ENCODE results near the gene NAE1. TPM values are rescaled to one million over a fixed set of nuclear protein-coding genes. Genes with fewer than 3 reads are reported as not detected.

The NAE1 gene
- total RNA-seq, 1 experiment from 2014 or later = 123 TPM

DNA sequence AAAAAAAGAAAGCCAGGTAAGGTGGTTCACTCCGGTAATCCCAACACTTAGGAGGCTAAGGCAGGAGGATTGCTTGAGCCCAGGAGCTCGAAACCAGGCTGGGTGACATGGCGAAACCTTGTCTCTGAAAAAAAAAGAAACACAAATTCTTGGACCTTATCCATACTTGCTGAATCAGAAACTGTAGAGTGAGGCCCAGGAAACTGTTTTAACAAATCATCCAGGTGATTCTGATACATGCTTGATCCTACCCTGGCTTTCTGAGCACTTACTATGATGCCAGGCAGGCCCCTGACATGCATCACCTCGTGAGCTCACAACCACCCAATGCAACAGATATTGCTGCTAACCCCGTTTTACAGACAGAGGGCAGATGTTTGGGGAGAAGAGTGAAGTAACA lies 4.0 kb upstream of the NAE1 start:
- BruUV-seq (replicated peaks) = no TSS peak
- H3K4me3 ChIP-seq (replicated peaks in 1 of 2; ENCODE audit: low read depth in 1 of 2, low read length in 2 of 2) = no peak overlapping the region
- POLR2A ChIA-PET = no interaction called here
- H3K4me1 ChIP-seq (ENCODE audit: control insufficient read depth in 1 of 2, insufficient read depth in 2 of 2, low read length in 2 of 2) = peaks cover under 1 to 6% of the 10 kb centered on the region in 2 experiments; a peak in 3 of 4 replicates
- peaks cover 10% of the 10 kb centered on the region for H3K79me2 ChIP-seq (ENCODE audit: insufficient read depth, low read length)
- H3K27me3 ChIP-seq (ENCODE audit: insufficient read depth, low read length) = no peaks in the 10 kb centered on the region
- H3K9me2 ChIP-seq (ENCODE audit: insufficient read depth) = no peaks in the 10 kb centered on the region
- ATAC-seq = no peak
- intact Hi-C loops (cut with micrococcal nuclease) = no loop called here
- no peaks in the 10 kb centered on the region for H3K9me3 ChIP-seq (ENCODE audit: control insufficient read depth in 1 of 2, insufficient read depth in 1 of 2, low read depth in 1 of 2, low read length in 2 of 2)
- CTCF ChIA-PET = interaction anchor here (1.3 kb wide), 1 partner anchor 34 kb away, joined by 4 read pairs; no protein-coding TSS in a partner anchor
- no peak overlapping the region for H3K4me2 ChIP-seq (ENCODE audit: low read length)
- H3K36me3 ChIP-seq (ENCODE audit: control insufficient read depth in 1 of 2, insufficient read depth in 2 of 2, low read length in 2 of 2) = no peaks in the 10 kb centered on the region
- no peak for DNase-seq (ENCODE audit: low read depth, low spot score)
- no peaks in the 10 kb centered on the region for H4K20me1 ChIP-seq (ENCODE audit: insufficient read depth)
- H2AFZ ChIP-seq (ENCODE audit: low read depth, low read length, poor library complexity, severe bottlenecking) = no peak overlapping the region
- H3K27ac ChIP-seq (ENCODE audit: low read depth, low read length) = no peak overlapping the region
- no peak overlapping the region for H3K9ac ChIP-seq (ENCODE audit: low read length)
- TF ChIP-seq SRF (IDR thresholded peaks at IDR 0.05; ENCODE audit: low read depth) (no peak), EZH2phosphoT487 (IDR thresholded peaks at IDR 0.05; ENCODE audit: borderline replicate concordance) (no peak), RAD21 (IDR thresholded peaks at IDR 0.05; ENCODE audit: low read depth) (no peak)
- RAD21 ChIA-PET (ENCODE audit: low non-redundant PET in 1 of 2, low total read pairs in 2 of 2, uncharacterized antibody in 2 of 2, unreplicated experiment in 2 of 2) = no interaction called here

DNA sequence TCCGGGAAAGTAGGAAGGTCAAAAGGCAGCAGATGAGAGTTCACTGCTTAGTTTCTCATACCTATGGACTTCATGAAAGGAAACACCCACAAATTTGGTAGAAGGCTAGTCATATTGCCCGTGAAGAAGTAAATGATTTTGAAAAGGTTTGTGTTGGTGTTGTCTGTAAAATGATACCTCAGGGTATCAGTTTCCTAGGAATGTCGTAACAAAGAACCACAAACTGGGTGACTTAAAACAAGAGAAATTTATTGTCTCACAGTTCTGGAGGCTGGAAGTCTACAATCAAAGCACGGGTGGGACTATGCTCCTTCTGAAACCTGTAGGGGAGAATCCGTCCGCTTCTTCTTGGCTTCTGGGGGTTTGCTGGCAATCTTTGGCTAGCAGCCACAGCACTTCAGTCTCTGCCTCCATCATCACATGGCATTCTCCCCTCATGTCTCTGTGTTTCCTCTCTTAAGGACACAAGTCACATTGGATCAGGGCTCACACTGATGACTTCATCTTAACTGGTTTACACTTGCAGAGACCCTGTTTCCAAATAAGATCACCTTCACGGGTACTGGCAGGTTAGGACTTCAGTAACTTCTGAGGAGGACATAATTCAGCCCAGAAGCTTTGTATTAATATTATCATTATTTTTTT lies 2.0 kb upstream of the NAE1 start:
- H3K9ac ChIP-seq (ENCODE audit: low read length) = no peak overlapping the region
- H3K27me3 ChIP-seq (ENCODE audit: insufficient read depth, low read length) = no peaks in the 10 kb centered on the region
- H3K9me3 ChIP-seq (ENCODE audit: control insufficient read depth in 1 of 2, insufficient read depth in 1 of 2, low read depth in 1 of 2, low read length in 2 of 2) = no peaks in the 10 kb centered on the region
- POLR2A ChIA-PET = no interaction called here
- H3K4me2 ChIP-seq (ENCODE audit: low read length) = no peak overlapping the region
- no peak overlapping the region for H2AFZ ChIP-seq (ENCODE audit: low read depth, low read length, poor library complexity, severe bottlenecking)
- H3K4me1 ChIP-seq (ENCODE audit: control insufficient read depth in 1 of 2, insufficient read depth in 2 of 2, low read length in 2 of 2) = peaks cover 7 to 13% of the 10 kb centered on the region in 2 experiments
- H3K4me3 ChIP-seq (replicated peaks in 1 of 2; ENCODE audit: low read depth in 1 of 2, low read length in 2 of 2) = no peak overlapping the region
- RAD21 ChIA-PET (ENCODE audit: low non-redundant PET in 1 of 2, low total read pairs in 2 of 2, uncharacterized antibody in 2 of 2, unreplicated experiment in 2 of 2) = no interaction called here
- peaks cover 29% of the 10 kb centered on the region for H3K79me2 ChIP-seq (ENCODE audit: insufficient read depth, low read length)
- no peaks in the 10 kb centered on the region for H4K20me1 ChIP-seq (ENCODE audit: insufficient read depth)
- CTCF ChIA-PET = no interaction called here
- H3K27ac ChIP-seq (ENCODE audit: low read depth, low read length) = no peak overlapping the region
- ATAC-seq (no peak), DNase-seq (ENCODE audit: low read depth, low spot score) (no peak)
- H3K36me3 ChIP-seq (ENCODE audit: control insufficient read depth in 1 of 2, insufficient read depth in 2 of 2, low read length in 2 of 2) = peaks cover 1 to 2% of the 10 kb centered on the region in 2 experiments; a peak in 1 of 4 replicates
- no peaks in the 10 kb centered on the region for H3K9me2 ChIP-seq (ENCODE audit: insufficient read depth)
- intact Hi-C loops (cut with micrococcal nuclease) = no loop called here
- no TSS peak for BruUV-seq (replicated peaks)
- TF ChIP-seq ZFX (IDR thresholded peaks at IDR 0.05) (no peak), SP1 (IDR thresholded peaks at IDR 0.05; ENCODE audit: low read depth) (no peak), CEBPB (IDR thresholded peaks at IDR 0.05; ENCODE audit: low read depth) (no peak), POLR2A (IDR thresholded peaks at IDR 0.05; ENCODE audit: borderline replicate concordance, extremely low read depth, insufficient read depth, insufficient read length) (no peak), FOSL1 (IDR thresholded peaks at IDR 0.05; ENCODE audit: low read depth) (no peak), POLR2AphosphoS5 (IDR thresholded peaks at IDR 0.05; ENCODE audit: low read depth, low read length) (no peak), JUND (IDR thresholded peaks at IDR 0.05) (no peak), EZH2phosphoT487 (IDR thresholded peaks at IDR 0.05; ENCODE audit: borderline replicate concordance) (no peak), ELF1 (IDR thresholded peaks at IDR 0.05; ENCODE audit: borderline replicate concordance, low read depth) (no peak), EZH2 (IDR thresholded peaks at IDR 0.05) (no peak), EGR1 (IDR thresholded peaks at IDR 0.05; ENCODE audit: low read depth) (no peak), YY1 (IDR thresholded peaks at IDR 0.05; ENCODE audit: extremely low read depth, insufficient replicate concordance, low read depth, low read length) (no peak)
- TF ChIP-seq, protein P1, sequence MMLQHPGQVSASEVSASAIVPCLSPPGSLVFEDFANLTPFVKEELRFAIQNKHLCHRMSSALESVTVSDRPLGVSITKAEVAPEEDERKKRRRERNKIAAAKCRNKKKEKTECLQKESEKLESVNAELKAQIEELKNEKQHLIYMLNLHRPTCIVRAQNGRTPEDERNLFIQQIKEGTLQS (IDR thresholded peaks at IDR 0.05) = no peak
- TF ChIP-seq, protein P2, sequence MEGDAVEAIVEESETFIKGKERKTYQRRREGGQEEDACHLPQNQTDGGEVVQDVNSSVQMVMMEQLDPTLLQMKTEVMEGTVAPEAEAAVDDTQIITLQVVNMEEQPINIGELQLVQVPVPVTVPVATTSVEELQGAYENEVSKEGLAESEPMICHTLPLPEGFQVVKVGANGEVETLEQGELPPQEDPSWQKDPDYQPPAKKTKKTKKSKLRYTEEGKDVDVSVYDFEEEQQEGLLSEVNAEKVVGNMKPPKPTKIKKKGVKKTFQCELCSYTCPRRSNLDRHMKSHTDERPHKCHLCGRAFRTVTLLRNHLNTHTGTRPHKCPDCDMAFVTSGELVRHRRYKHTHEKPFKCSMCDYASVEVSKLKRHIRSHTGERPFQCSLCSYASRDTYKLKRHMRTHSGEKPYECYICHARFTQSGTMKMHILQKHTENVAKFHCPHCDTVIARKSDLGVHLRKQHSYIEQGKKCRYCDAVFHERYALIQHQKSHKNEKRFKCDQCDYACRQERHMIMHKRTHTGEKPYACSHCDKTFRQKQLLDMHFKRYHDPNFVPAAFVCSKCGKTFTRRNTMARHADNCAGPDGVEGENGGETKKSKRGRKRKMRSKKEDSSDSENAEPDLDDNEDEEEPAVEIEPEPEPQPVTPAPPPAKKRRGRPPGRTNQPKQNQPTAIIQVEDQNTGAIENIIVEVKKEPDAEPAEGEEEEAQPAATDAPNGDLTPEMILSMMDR (IDR thresholded peaks at IDR 0.05 in 2 of 3, conservative IDR thresholded peaks at IDR 0.05 in 1 of 3; ENCODE audit: borderline replicate concordance in 1 of 3, insufficient read depth in 1 of 3, low read depth in 2 of 3, low read length in 2 of 3) = no peak
- TF ChIP-seq, protein P3, sequence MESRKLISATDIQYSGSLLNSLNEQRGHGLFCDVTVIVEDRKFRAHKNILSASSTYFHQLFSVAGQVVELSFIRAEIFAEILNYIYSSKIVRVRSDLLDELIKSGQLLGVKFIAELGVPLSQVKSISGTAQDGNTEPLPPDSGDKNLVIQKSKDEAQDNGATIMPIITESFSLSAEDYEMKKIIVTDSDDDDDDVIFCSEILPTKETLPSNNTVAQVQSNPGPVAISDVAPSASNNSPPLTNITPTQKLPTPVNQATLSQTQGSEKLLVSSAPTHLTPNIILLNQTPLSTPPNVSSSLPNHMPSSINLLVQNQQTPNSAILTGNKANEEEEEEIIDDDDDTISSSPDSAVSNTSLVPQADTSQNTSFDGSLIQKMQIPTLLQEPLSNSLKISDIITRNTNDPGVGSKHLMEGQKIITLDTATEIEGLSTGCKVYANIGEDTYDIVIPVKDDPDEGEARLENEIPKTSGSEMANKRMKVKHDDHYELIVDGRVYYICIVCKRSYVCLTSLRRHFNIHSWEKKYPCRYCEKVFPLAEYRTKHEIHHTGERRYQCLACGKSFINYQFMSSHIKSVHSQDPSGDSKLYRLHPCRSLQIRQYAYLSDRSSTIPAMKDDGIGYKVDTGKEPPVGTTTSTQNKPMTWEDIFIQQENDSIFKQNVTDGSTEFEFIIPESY (IDR thresholded peaks at IDR 0.05; ENCODE audit: extremely low read depth, insufficient replicate concordance, low read length) = no peak
